IMR-90 (cell line): ENCODE data around the gene ANK2. TPM values are rescaled to one million over a fixed set of nuclear protein-coding genes. Genes with fewer than 3 reads are reported as not detected.

ENCODE experiments used
- ATAC-seq: fragments of 200-7000 bp; cut with Tn5 transposase; 2 replicates; pipeline ENCODE4 v1.9.1; 2020; ENCODE audit warnings: low read depth, mild to moderate bottlenecking, moderate library complexity
- BruUV-seq: library from RNA; stranded (reverse); fragments of 400-500 nt; replicated peaks from 2 replicates; lab custom pipeline; 2021; lab: Mats Ljungman, UMichigan
- CTCF ChIA-PET: fragments of 300-600 bp; formaldehyde crosslinking; extraction: SDS; loops from one replicate; lab custom pipeline; 2021; ENCODE audit warnings: antibody characterized with exemption; lab: Yijun Ruan, JAX
- POLR2A ChIA-PET: fragments of 300-600 bp; sonication (Branson Sonifier 250); formaldehyde crosslinking; loops from one replicate; lab custom pipeline; 2022; ENCODE audit warnings: antibody characterized with exemption; ENCODE audit not compliant: unreplicated experiment; lab: Charles Lee
- DNase-seq: peaks from one replicate; pipeline ENCODE4 v3.0.0; 2013
- H2AFZ ChIP-seq: replicated peaks from 2 replicates; pipeline ENCODE3; 2013; ENCODE audit warnings: low read length, mild to moderate bottlenecking; ENCODE audit not compliant: poor library complexity
- H2AK5ac ChIP-seq: 2 replicates; pipeline ENCODE4 v1.6.1; 2013; ENCODE audit warnings: low read depth, low read length, inconsistent platforms
- H2AK9ac ChIP-seq: replicated peaks from 2 replicates; pipeline ENCODE3; 2013; ENCODE audit warnings: mild to moderate bottlenecking, low read depth, low read length, moderate library complexity; ENCODE audit not compliant: poor library complexity
- H2BK120ac ChIP-seq: 2 replicates; pipeline ENCODE4 v1.6.1; 2013; ENCODE audit warnings: low read depth, low read length, inconsistent platforms
- H2BK15ac ChIP-seq: 3 replicates; pipeline ENCODE4 v1.6.1; 2013; ENCODE audit warnings: low read depth, low read length, inconsistent platforms
- H2BK20ac ChIP-seq: 2 replicates; pipeline ENCODE4 v1.6.1; 2013; ENCODE audit warnings: low read depth, mild to moderate bottlenecking, inconsistent platforms, low read length, moderate library complexity
- H2BK5ac ChIP-seq: 2 replicates; pipeline ENCODE4 v1.6.1; 2013; ENCODE audit warnings: mild to moderate bottlenecking, low read depth, low read length, inconsistent platforms; ENCODE audit not compliant: poor library complexity, severe bottlenecking
- H3K14ac ChIP-seq: replicated peaks from 2 replicates; pipeline ENCODE4 v1.6.1; 2013; ENCODE audit warnings: low read depth, low read length, inconsistent platforms
- H3K18ac ChIP-seq: 2 replicates; pipeline ENCODE4 v1.6.1; 2013; ENCODE audit warnings: low read depth, low read length, control low read depth
- H3K23ac ChIP-seq: 2 replicates; pipeline ENCODE4 v1.6.1; 2013; ENCODE audit warnings: low read depth, low read length, inconsistent platforms
- H3K27ac ChIP-seq: 2 replicates; pipeline ENCODE4 v1.5.1; 2013; ENCODE audit warnings: mild to moderate bottlenecking, control low read depth, low read length; ENCODE audit not compliant: insufficient read depth
- H3K27me3 ChIP-seq: 2 replicates; pipeline ENCODE4 v1.6.1; 2013; ENCODE audit warnings: low read length; ENCODE audit not compliant: control insufficient read depth, insufficient read depth
- H3K36me3 ChIP-seq: 2 replicates; pipeline ENCODE4 v1.6.1; 2013; ENCODE audit warnings: low read length, mixed read lengths; ENCODE audit not compliant: control insufficient read depth, insufficient read depth
- H3K4ac ChIP-seq: 2 replicates; pipeline ENCODE4 v1.6.1; 2013; ENCODE audit warnings: low read depth, low read length, inconsistent platforms
- H3K4me1 ChIP-seq: 2 replicates; pipeline ENCODE4 v1.6.1; 2013; ENCODE audit warnings: low read length, mixed read lengths; ENCODE audit not compliant: control insufficient read depth, insufficient read depth
- H3K4me2 ChIP-seq: 2 replicates; pipeline ENCODE4 v1.6.1; 2013; ENCODE audit warnings: low read depth, mild to moderate bottlenecking, control low read depth, low read length, moderate library complexity
- H3K4me3 ChIP-seq: 2 replicates; pipeline ENCODE4 v1.5.1; 2013; ENCODE audit warnings: low read depth, mild to moderate bottlenecking, control low read depth, low read length, moderate library complexity; ENCODE audit not compliant: insufficient read depth
- H3K56ac ChIP-seq: 2 replicates; pipeline ENCODE4 v1.6.1; 2013; ENCODE audit warnings: low read length, inconsistent platforms; ENCODE audit not compliant: insufficient read depth; ENCODE audit errors: extremely low read depth
- H3K79me1 ChIP-seq, 2 experiments: 2 replicates each; pipeline ENCODE4 v1.6.1; 2013; ENCODE audit warnings: low read length in 2 of 2, inconsistent platforms in 1 of 2, low read depth in 1 of 2
- H3K9ac ChIP-seq: 2 replicates; pipeline ENCODE4 v1.6.1; 2013; ENCODE audit warnings: low read depth, low read length, control low read depth
- H3K9me1 ChIP-seq: 2 replicates; pipeline ENCODE4 v1.6.1; 2013; ENCODE audit warnings: low read length, inconsistent platforms; ENCODE audit not compliant: insufficient read depth
- H3K9me3 ChIP-seq: 2 replicates; pipeline ENCODE4 v1.6.1; 2013; ENCODE audit warnings: low read length; ENCODE audit not compliant: control insufficient read depth, insufficient read depth
- H4K20me1 ChIP-seq: 2 replicates; pipeline ENCODE4 v1.6.1; 2013; ENCODE audit warnings: low read length, inconsistent platforms; ENCODE audit not compliant: insufficient read depth
- H4K5ac ChIP-seq: 2 replicates; pipeline ENCODE4 v1.6.1; 2013; ENCODE audit warnings: mild to moderate bottlenecking, low read depth, low read length, control low read depth
- H4K8ac ChIP-seq, 2 experiments: 2 replicates each; pipeline ENCODE4 v1.6.1; 2013; ENCODE audit warnings: low read depth in 2 of 2, low read length in 2 of 2, control low read depth in 1 of 2, inconsistent platforms in 1 of 2
- H4K91ac ChIP-seq: 2 replicates; pipeline ENCODE4 v1.6.1; 2013; ENCODE audit warnings: low read depth, low read length, inconsistent platforms; ENCODE audit not compliant: insufficient read depth
- MAZ ChIP-seq: IDR thresholded peaks from 2 replicates; pipeline ENCODE4 v1.6.1; 2012; ENCODE audit warnings: low read depth, mild to moderate bottlenecking, low read length, improper control_type of control experiment, moderate library complexity, borderline replicate concordance
- RAD21 ChIP-seq: IDR thresholded peaks from 2 replicates; pipeline ENCODE4 v1.6.1; 2012; ENCODE audit warnings: low read length, improper control_type of control experiment
- WGBS, 2 experiments: methylation state at CpG; one replicate each; pipeline versions ENCODE4 v1.1.5 to v1.1.7; 2013; ENCODE audit warnings: missing lambda C conversion rate in 2 of 2; ENCODE audit not compliant: insufficient read length in 1 of 2; ENCODE audit errors: extremely low coverage in 2 of 2; 5-methylcytosine and 5-hydroxymethylcytosine counted together
- dilution Hi-C: fragments of 300-500 bp; cut with HindIII; formaldehyde crosslinking; loops from one replicate; pipeline ENCODE4 v1.14.3; 2018; ENCODE audit warnings: low sequenced_read_pairs; ENCODE audit not compliant: unreplicated experiment
- in situ Hi-C: fragments of 300-500 bp; cut with MboI; formaldehyde crosslinking; loops from 3 replicates; pipeline ENCODE4 v1.14.3; 2019; ENCODE audit warnings: low sequenced_read_pairs, inconsistent platforms, mixed read lengths
- intact Hi-C: fragments of 100-400 bp; cut with micrococcal nuclease; formaldehyde crosslinking; loops from 2 replicates; pipeline ENCODE4 v1.10.0; 2022
- polyA plus RNA-seq, 3 experiments: library from polyadenylated mRNA; depleted of rRNA; stranded (reverse); fragments of >200 nt; gene quantifications; 2 replicates each; pipeline ENCODE4 v1.2.3, GENCODE V29; 2012; ENCODE audit warnings: low replicate concordance in 1 of 3
- total RNA-seq: library from RNA; depleted of rRNA; stranded (reverse); fragments of >200 nt; gene quantifications from 2 replicates; pipeline ENCODE4 v1.2.3, GENCODE V29; 2012

Gene ANK2
- total and polyA plus RNA-seq, 2 of the 4 experiments (the other 2 are of a cell fraction) = 0.82 to 6.6 TPM

GRCh38 chr4:113292371-113293042, 243.1 kb downstream of the ANK2 start:
- H3K4me3 ChIP-seq = no peak overlapping the region
- no peak overlapping the region for H3K56ac ChIP-seq
- peak overlapping the region; percentile 66; the same call in 1 of the 2 replicates for H3K27ac ChIP-seq
- no peaks in the 10 kb centered on the region for H3K9me3 ChIP-seq
- H4K91ac ChIP-seq = no peak overlapping the region
- no peak overlapping the region for H2AK9ac ChIP-seq
- peak; percentile 82 for ATAC-seq
- no peak overlapping the region for H2BK120ac ChIP-seq
- no peak overlapping the region; the same call in 1 of the 2 replicates for H3K23ac ChIP-seq
- WGBS, 2 experiments = 5% methylated on average over 7 of the region's 21 CpGs; no CpG with 5 or more reads in 1 of the 2 experiments
- no peaks in the 10 kb centered on the region; the same call in 1 of the 2 replicates for H3K9me1 ChIP-seq
- H3K4ac ChIP-seq = no peak overlapping the region
- TF ChIP-seq RAD21 (no peak), MAZ (peak; percentile 26; the same call in 1 of the 2 replicates)
- no peak overlapping the region for H2BK20ac ChIP-seq
- peak; percentile 71 for DNase-seq
- ChIA-PET POLR2A (no interaction called here), CTCF (interaction anchor here (0.5 to 1.7 kb wide), 6 partner anchors 10 to 161 kb away, joined by 3 to 11 read pairs (median 3); no protein-coding TSS in a partner anchor)
- no peaks in the 10 kb centered on the region for H3K27me3 ChIP-seq
- in situ Hi-C loops (loop anchor here (25.0 kb wide), 1 partner anchor 1095 kb away; no protein-coding TSS in a partner anchor), dilution Hi-C loops (no loop called here), intact Hi-C loops (loop anchor here (5.0 kb wide), 3 partner anchors 90 to 1095 kb away; partner anchors contain the start of gene CAMK2D)
- H3K9ac ChIP-seq = peak overlapping the region; percentile 16; the same call in 1 of the 2 replicates
- no peaks in the 10 kb centered on the region for H3K79me1 ChIP-seq
- H3K18ac ChIP-seq = peak overlapping the region; percentile 9; the same call in 1 of the 2 replicates
- no peak overlapping the region for H2AK5ac ChIP-seq
- peak overlapping the region; percentile 83 for H2AFZ ChIP-seq
- no peak overlapping the region; the same call in 1 of the 2 replicates for H4K5ac ChIP-seq
- H4K20me1 ChIP-seq = no peaks in the 10 kb centered on the region
- no peak overlapping the region for H3K14ac ChIP-seq
- BruUV-seq = no TSS peak
- peak overlapping the region in 1 of 2 experiments; percentile 41; a peak in 1 of 4 replicates for H4K8ac ChIP-seq
- no peaks in the 10 kb centered on the region for H3K36me3 ChIP-seq
- H3K4me1 ChIP-seq = peaks cover 5% of the 10 kb centered on the region
- H2BK15ac ChIP-seq = no peak overlapping the region; the same call in 2 of the 3 replicates
- H2BK5ac ChIP-seq = no peak overlapping the region
- peak overlapping the region; percentile 89 for H3K4me2 ChIP-seq
